Stimulated activated CD8-positive, alpha-beta memory T cell treated with anti-CD3 and anti-CD28 coated beads, Interleukin-4, amount 100 ng/mL, for 4 hours (primary cell): ENCODE data around the gene NFATC2.

Experiments
- DNase-seq, 2 donors: peaks; one replicate each; pipeline ENCODE4 v3.0.0-alpha.2; 2020; ENCODE audit warnings: low read depth in 2 of 2, low spot score in 1 of 2

NFATC2 gene

DNA sequence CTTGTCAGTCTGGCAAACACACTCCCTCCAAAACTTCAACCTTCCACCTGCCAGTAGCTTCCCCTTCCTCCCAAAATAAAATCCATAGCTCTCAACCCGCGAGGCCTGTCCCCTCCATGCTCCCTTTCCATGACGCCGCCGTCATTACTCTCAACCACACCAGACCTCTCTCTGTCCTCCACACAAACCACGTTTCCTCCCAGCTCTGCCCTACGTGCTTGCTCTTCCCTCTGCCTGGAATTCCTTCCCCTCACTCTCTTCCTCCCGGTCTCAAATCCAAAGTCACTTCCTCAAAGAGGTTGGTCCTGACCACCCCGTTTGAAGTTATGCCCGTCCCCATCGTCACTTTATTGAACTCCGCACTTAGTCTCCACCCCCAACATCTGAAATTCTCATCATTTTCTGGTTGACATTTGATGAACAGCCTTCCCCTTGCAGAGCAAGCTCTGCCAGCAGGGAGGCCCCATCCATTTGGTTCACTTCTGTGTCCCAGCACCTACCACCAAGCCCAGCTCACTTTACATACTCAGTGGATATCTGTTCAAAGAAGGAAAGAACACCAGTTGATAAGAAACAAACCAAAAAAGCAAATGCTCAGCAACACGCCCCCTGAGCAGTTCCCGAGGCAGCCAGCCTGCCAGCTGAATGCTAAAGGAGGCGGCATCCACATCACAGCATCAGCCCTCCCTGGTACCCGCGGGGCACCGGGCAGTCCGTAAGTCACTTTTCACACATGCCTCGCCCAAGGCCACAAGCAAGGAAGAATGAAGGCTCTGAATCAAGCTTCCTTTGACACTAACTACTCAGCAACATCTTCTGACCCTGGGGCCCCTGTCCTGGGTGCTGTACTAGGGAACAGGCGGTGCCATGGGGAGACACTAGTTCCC lies 125.0 kb downstream of the NFATC2 start:
- DNase-seq: no peak

DNA sequence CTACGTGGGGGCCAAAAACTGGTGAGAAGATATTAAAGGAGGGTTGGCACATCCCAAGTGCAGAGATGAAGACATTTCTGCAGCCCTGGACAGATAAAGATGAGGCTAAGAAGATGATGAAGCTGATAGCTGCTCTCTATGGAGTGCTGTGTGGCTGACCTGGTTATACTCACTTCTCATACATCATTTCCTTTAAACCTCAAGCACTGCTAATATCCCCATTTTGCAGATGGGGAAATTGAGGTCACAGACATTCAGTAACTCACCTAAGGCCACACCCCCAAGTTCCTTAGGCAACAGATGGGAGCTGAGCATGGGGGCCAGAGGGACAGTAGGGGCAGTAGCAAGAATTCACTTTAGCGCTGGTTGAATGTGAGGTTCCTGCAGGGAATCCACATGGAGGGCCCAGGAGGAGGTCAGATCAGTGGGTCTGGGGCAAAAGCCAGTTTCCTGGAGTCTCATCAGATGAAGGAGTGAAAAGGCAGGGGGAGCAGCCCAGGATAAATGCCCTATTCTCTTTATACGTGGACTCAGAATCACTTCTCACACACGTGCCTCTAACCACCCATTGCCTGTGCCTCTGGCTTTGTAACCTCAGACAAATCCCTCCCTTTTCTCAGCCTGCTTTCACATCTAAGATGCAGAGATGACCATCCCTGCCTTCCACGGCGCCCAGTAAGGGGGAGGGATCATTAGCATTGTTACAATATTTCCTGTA lies 125.8 kb downstream of the NFATC2 start:
- DNase-seq: no peak

DNA sequence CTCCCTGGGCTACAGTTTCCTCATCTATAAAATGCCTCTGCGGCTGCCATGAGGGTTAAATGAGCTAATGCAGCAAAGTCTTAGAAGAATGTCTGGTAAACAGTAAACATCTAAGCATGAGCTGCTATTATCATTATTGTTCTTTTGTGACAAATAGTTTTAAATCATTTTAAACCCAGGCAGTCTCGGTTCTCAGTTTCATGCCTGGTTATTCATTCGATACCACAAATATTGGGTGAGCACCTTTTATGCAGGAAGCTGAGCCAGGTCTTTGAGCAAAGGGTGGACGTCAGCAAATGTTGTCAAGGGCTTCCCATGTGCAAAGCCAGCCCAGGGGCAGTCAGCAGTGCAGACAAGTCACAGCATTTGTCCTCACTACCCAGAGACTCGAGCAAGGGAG lies 128.7 kb downstream of the NFATC2 start:
- DNase-seq: no peak

GRCh38 chr20:51412951-51413481 lies 129.5 kb downstream of the NFATC2 start:
- DNase-seq: no peak

GRCh38 chr20:51412333-51412871 lies 130.1 kb downstream of the NFATC2 start:
- DNase-seq: no peak

DNA sequence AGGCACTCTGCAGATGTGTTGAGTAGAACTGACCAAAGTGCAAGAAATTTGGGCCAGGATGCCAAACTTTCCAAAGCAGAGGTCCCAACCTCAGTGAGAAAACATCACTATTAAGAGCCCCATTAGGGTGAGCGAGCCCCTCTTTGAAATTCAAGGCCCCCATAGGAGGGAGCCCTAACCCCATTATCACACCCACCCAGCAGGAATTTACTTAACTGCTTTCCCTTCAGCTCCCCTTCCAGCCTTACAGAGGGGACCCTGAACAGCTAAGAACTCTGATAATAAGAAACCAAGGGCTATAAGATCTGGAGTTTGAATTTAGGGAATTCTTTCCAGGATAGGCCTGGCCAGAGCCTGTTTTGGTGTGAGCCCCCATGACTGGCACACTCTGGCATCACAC lies 130.6 kb downstream of the NFATC2 start:
- DNase-seq: no peak

DNA sequence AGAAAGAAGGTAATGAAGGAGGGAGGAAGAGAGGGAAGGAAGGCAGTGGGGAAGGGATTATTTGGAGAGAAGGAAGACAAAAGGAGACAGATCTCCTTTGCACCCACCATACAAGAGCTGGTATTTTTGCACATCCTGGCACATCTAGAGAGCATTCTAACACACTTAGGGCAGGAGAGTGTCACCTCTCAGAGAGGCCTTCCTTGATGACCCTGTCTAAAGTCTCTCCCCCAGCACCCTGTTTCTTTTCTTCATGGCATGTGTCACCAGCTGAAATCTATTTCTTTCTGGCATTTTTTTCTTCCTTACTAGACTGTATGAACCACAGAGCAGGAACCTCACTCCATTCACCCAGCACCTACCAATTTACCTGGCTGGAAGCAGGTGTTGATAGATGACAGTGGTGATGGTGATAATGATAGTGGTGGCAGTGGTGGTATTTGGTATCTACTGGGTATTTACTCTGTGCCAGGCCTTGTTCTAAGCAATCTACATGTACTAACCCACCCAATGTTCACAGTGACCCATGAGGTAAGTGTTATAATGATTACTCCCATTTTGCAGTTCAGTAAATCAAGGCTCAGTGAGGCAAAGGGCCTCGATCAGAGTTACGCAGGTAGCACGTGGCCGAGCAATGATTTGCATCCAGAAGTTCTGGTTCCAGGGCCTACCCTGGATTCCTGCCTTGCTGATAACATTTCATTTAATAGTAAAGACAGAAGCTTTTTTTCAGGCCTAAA lies 131.8 kb downstream of the NFATC2 start:
- no peak for DNase-seq

DNA sequence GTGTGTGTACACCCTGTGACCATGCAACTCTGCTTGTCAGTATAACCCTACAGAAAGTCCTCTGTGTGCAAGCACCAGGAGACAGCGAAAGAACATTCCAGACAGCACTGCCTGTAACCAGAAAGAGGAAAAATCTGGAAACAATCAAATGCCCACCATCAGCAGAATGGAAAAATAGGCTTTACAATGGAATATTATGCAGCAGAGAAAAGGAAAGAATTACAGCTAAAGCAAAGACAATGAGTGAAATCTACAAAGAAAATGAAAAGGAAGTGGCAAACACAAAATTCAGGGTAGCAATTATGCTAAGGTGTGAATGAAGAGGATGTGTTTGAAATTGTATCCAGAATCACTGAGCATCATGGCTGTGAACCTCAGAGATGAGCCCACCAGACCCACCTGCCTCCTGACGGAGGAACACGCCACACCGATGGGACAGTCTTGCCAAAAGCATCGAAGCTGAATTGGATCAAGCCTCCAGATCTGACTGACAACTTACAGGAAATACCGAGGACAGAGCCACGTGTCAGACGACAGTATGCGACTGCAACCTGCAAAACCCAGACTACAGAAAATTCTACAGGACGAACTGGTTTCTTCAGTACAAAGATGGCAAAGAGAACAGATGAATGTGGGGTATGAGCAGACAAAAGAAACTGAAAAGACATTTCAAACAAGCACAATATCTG lies 133.2 kb downstream of the NFATC2 start:
- DNase-seq: no peak

GRCh38 chr20:51404297-51405060 lies 138.0 kb downstream of the NFATC2 start:
- DNase-seq: peak; percentile 49 to 76

DNA sequence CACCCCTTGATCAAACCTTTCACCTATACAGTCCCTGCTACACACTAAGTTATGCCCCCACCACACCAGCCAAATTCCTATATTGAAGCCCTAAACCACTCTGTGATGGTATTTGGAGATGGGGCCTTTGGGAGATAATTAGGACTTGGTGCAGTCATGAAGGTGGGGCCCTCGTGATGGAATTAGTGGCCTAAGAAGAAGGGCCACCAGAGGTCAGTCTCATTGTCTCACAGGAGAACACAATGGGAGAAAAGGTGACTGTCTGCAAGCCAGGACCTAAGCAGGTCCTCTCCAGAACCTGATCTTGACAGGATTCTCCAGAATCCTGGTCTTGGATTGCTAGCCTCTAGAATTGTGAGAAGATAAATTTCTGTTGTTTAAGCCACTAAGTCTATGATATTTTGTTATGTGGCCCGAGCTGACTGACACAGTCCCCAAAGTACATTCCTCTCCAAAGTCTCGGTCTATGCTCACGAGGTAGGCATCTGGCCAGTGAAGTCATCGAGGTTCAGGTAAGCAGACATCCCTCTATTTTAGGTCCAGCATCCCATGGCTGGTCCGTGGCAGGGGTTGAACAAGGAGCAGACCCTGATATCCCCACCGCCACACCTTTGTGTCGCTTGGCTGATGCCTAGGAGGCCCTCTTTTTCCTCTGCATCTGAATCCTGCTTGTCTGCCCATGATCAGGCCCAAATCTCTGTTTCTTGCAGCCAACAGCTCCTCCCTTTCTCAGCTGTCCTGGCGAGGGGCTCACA lies 138.9 kb downstream of the NFATC2 start:
- DNase-seq: no peak

- DNase-seq: no peak
Observed at GRCh38 chr20:51402201-51402600, 140.3 kb downstream of the NFATC2 start.

DNA sequence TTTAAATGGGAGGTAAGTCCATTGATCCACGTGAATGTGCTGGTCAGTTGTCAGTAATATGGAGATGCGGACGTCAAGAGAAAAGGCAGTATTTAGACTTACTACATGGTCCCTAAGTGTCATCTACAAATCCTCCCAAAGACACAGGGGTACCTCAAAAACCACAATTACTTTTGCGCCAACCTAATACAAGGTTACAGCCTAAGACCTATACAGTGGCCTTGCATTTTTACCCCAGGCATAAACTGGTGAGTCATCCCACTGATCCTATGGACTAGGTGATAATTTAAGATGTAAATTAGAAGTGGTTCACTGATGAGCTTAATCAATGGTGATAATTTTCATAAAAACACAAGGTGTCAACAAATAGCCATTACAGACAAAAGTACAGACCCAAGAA lies 141.0 kb downstream of the NFATC2 start:
- no peak for DNase-seq

GRCh38 chr20:51400051-51400926 lies 142.2 kb downstream of the NFATC2 start:
- DNase-seq: peak; percentile 44 to 49

DNA sequence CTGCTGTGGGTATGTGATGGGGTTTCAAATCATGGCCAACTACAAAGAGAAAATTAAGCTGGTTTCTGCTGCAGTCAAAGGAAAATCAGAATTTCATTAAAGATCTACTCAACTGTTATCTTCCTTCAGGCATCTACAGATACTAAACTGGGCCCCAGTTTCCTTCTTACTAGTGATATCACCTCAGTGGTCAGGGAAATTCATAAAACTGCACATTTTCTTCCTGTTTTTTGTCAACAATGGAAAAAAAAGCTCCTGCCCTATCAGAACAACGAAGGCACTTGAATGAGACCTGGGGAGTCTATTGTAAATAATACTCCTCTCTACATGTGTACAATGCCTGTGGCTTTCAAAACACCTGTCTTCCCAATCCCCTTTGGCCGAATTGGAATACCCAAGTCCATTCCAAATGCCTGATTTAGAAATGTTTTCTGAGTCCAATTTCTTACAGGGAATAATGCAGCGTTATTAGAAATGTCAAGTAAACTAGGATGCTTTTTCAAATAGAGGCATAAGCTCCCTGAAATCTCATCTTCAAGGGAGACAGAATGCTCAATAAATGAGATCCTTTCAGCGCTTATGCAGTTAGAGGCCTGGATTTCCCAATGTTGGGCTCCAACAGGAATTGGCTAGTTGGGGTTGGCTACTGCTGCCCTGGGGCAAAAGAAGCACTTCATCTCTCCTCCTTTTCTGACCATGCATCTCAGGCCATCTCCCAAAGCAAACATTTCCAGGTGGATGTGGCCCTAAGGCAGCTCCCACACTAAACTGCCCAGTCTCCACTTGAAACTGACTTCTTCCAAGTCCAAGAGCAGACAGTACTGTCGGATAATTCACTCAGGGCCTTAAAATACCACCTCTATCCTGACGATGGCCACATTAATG lies 143.3 kb downstream of the NFATC2 start:
- DNase-seq: no peak

- DNase-seq: no peak
Observed at GRCh38 chr20:51398552-51398951, 144.0 kb downstream of the NFATC2 start.

DNA sequence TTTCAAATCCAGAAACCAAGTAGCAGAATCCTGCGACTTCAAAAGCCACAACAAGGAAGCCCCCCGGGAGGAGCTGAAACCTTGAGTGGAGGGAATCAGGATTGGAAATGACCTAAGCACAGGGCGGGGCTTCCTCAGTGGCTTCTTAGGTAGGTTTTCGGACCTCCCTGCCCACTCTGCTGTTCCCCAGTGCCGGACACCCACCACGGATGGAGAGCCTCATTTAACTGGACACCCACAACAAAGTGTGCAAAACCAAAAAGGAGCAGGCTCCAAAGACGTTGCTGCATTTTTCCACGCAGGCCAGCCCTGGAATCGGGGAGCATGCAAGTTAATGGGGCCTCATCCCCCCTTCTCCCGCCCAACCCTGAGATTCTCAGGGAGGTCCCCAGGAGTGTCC lies 144.4 kb downstream of the NFATC2 start:
- DNase-seq: no peak

- no peak for DNase-seq
Observed at GRCh38 chr20:51397137-51397536, 145.4 kb downstream of the NFATC2 start.
